ENCODE measurements around the gene SREK1.

The SREK1 gene

GRCh38 chr5:66179297-66180051 lies 35.4 kb downstream of the SREK1 start:
- no peaks in the 10 kb centered on the region for H3K4me1 ChIP-seq (ENCODE audit: insufficient read depth, low read length)
- H3K9me3 ChIP-seq (ENCODE audit: control insufficient read depth, insufficient read depth, low read length) = no peaks in the 10 kb centered on the region
- no peak overlapping the region for H3K9ac ChIP-seq (ENCODE audit: low read depth, low read length)
- peaks cover 3% of the 10 kb centered on the region; the same call in 1 of the 2 replicates for H3K36me3 ChIP-seq (ENCODE audit: insufficient read depth, low read length)

DNA sequence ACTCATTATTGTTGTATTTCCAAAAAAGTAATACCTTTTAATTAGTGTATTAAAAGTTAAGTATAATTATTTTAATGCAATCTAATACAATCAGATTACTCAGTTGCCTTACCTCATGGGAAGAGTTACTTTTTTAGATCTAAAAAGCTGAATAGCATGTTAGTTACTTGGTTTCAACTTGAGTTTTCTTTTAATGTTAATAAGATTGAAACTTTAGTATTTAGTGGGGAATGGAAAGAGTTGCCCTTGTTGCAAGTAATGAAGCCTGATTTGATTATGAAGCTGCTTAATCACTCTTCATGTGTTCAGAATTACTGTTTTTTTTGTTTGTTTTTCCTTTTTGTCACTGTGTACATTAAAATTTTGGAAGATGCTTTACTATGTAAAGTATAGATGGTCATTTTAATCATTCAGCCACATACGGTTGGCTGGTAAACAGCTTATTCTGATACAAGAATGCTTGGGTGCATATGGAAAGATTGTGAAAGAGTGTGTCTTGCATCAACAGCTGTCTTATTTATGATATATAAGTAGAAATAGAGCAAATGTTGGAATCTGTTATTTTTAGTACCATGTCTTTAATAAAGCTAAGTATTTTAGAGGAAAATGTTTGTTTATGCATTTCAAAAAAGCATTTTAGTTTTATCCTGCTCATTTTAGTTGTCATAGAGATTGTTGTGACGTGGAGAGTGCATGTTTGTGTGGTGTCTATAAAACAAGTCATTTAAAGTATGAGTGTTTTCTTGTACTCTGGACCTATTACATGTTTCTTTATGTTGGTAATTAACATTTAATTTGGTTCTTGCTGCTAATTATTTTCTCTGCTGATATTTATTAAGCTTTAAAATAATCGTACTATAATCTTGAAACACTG lies 36.4 kb downstream of the SREK1 start:
- Histone ChIP-seq H3K9me3 (ENCODE audit: control insufficient read depth, insufficient read depth, low read length) (no peaks in the 10 kb centered on the region), H3K36me3 (ENCODE audit: insufficient read depth, low read length) (peaks cover 3% of the 10 kb centered on the region; the same call in 1 of the 2 replicates), H3K9ac (ENCODE audit: low read depth, low read length) (no peak overlapping the region), H3K4me1 (ENCODE audit: insufficient read depth, low read length) (no peaks in the 10 kb centered on the region)

DNA sequence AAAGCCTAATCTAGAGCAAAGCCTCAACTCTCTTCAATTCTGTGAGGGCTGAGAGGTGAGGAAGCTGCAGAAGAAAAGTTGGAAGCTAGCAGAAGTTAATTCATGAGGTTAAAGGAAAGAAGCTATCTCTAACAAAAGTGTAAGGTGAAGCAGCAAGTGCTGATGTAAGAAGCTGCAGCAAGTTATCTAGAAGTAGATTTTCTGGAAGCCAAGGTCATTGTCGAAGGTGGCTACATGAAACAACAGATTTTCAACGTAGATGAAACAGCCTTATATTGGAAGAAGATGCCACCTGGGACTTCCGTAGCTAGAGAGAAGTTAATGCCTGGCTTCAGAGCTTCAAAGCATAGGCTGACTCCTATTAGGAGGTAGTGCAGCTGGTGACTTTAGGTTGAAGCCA lies 42.0 kb downstream of the SREK1 start:
- peaks cover 3% of the 10 kb centered on the region; the same call in 1 of the 2 replicates for H3K36me3 ChIP-seq (ENCODE audit: insufficient read depth, low read length)
- H3K4me1 ChIP-seq (ENCODE audit: insufficient read depth, low read length) = no peaks in the 10 kb centered on the region
- H3K9me3 ChIP-seq (ENCODE audit: control insufficient read depth, insufficient read depth, low read length) = no peaks in the 10 kb centered on the region
- H3K9ac ChIP-seq (ENCODE audit: low read depth, low read length) = no peak overlapping the region

DNA sequence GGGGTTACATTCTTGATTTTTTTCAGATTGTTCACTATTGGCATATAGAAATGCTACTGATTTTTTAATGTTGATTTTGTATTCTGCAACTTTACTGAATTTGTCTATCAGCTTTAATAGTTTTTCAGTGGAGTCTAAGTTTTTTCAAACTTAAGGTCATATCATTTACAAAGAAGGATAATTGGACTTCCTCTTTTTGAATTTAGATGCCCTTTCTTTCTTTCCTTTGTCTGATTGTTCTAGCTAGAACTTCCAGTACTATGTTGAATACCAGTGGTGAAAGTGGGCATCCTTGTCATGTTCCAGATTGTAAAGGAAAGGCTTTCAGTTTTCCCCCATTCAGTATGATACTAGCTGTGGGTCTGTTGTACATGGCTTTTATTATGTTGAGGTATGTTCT lies 49.3 kb downstream of the SREK1 start:
- H3K36me3 ChIP-seq (ENCODE audit: insufficient read depth, low read length) = no peaks in the 10 kb centered on the region
- no peak overlapping the region for H3K9ac ChIP-seq (ENCODE audit: low read depth, low read length)
- H3K9me3 ChIP-seq (ENCODE audit: control insufficient read depth, insufficient read depth, low read length) = no peaks in the 10 kb centered on the region
- H3K4me1 ChIP-seq (ENCODE audit: insufficient read depth, low read length) = peaks cover 3% of the 10 kb centered on the region; the same call in 1 of the 2 replicates

GRCh38 chr5:66197764-66198405 lies 53.8 kb downstream of the SREK1 start:
- peaks cover 8% of the 10 kb centered on the region; the same call in 1 of the 2 replicates for H3K4me1 ChIP-seq (ENCODE audit: insufficient read depth, low read length)
- H3K9ac ChIP-seq (ENCODE audit: low read depth, low read length) = no peak overlapping the region
- H3K36me3 ChIP-seq (ENCODE audit: insufficient read depth, low read length) = no peaks in the 10 kb centered on the region
- no peaks in the 10 kb centered on the region; the same call in 1 of the 2 replicates for H3K9me3 ChIP-seq (ENCODE audit: control insufficient read depth, insufficient read depth, low read length)

DNA sequence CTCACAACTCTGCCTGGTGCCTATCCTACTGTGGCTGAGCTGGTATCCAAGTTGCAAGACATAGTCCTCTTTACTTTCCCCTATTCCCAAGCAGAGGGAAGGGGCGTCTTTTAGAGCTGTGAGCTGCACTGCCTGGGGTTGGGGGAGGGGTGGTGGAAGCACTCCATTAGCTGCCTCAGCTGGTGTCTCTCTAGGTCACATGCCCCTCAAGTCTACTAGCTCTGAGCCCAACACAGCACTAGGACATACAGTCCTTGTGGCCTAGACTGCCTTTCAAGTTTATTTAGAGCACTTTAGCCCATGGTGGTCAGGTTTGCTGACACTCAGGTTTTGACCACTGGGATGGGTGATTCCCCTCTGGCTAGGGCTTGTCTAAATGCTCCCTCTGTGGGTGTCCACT lies 54.7 kb downstream of the SREK1 start:
- Histone ChIP-seq H3K4me1 (ENCODE audit: insufficient read depth, low read length) (peaks cover 8% of the 10 kb centered on the region; the same call in 1 of the 2 replicates), H3K9me3 (ENCODE audit: control insufficient read depth, insufficient read depth, low read length) (no peaks in the 10 kb centered on the region; the same call in 1 of the 2 replicates), H3K9ac (ENCODE audit: low read depth, low read length) (no peak overlapping the region), H3K36me3 (ENCODE audit: insufficient read depth, low read length) (no peaks in the 10 kb centered on the region)

DNA sequence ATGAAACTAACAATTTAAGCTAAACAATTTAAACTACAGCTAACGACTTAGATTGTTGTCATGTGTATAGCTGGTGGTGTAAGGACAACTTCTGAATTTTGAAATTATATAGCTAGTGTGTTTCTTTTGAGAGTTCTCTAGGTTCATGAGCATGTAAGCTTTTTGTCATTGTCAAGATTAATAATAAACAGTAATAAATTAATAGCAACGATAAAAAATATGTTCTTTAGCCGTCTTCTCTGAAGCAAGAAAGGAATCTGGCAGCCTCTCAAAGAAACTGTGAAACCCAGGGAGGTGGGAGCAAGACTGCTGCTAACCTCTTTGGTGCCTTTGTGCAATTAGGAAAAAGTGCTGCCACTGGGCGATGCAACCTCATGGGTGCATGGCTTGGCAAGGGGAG lies 59.4 kb downstream of the SREK1 start:
- no peaks in the 10 kb centered on the region; the same call in 1 of the 2 replicates for H3K9me3 ChIP-seq (ENCODE audit: control insufficient read depth, insufficient read depth, low read length)
- no peaks in the 10 kb centered on the region for H3K36me3 ChIP-seq (ENCODE audit: insufficient read depth, low read length)
- H3K9ac ChIP-seq (ENCODE audit: low read depth, low read length) = no peak overlapping the region
- 0 out of 2 replicates have a peak, but pooled peaks cover 5% of the 10 kb centered on the region for H3K4me1 ChIP-seq (ENCODE audit: insufficient read depth, low read length)

- no peak overlapping the region for H3K9ac ChIP-seq (ENCODE audit: low read depth, low read length)
- H3K9me3 ChIP-seq (ENCODE audit: control insufficient read depth, insufficient read depth, low read length) = no peaks in the 10 kb centered on the region
- no peaks in the 10 kb centered on the region for H3K36me3 ChIP-seq (ENCODE audit: insufficient read depth, low read length)
- 0 out of 2 replicates have a peak, but pooled peaks cover 5% of the 10 kb centered on the region for H3K4me1 ChIP-seq (ENCODE audit: insufficient read depth, low read length)
These were observed 62.4 kb downstream of the SREK1 start for GRCh38 chr5:66206465-66206864.

GRCh38 chr5:66207800-66208561 lies 63.9 kb downstream of the SREK1 start:
- Histone ChIP-seq H3K36me3 (ENCODE audit: insufficient read depth, low read length) (no peaks in the 10 kb centered on the region), H3K9me3 (ENCODE audit: control insufficient read depth, insufficient read depth, low read length) (no peaks in the 10 kb centered on the region), H3K9ac (ENCODE audit: low read depth, low read length) (no peak overlapping the region)

GRCh38 chr5:66209350-66209749 lies 65.2 kb downstream of the SREK1 start:
- Histone ChIP-seq H3K36me3 (ENCODE audit: insufficient read depth, low read length) (no peaks in the 10 kb centered on the region), H3K9ac (ENCODE audit: low read depth, low read length) (no peak overlapping the region)

More at GRCh38 chr5:66207800-66208561, 63.9 kb downstream of the SREK1 start:
- H3K4me1 ChIP-seq (ENCODE audit: insufficient read depth, low read length) = 0 out of 2 replicates have a peak, but pooled peaks cover 5% of the 10 kb centered on the region

DNA sequence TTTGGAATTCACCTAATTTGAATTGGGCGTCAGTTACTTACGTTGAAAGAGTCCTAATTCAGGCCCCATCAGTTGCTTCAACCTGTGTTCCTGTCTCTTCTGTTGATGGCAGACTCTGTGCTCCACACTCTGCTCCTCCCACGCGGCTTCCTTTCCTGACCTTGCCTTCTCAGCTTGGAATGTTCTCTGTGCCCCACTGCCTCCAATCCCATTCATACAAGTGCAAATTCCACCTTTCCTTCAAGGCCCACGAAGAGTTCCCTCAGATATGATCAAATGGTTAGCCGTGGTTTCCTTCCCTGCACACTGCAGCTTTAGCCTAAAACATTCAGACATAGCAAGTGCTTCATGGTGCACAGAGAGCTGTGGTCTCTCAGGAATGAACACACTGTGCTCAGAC lies 65.7 kb downstream of the SREK1 start:
- no peaks in the 10 kb centered on the region for H3K36me3 ChIP-seq (ENCODE audit: insufficient read depth, low read length)

More at GRCh38 chr5:66209350-66209749, 65.2 kb downstream of the SREK1 start:
- no peaks in the 10 kb centered on the region for H3K9me3 ChIP-seq (ENCODE audit: control insufficient read depth, insufficient read depth, low read length)
- H3K4me1 ChIP-seq (ENCODE audit: insufficient read depth, low read length) = 0 out of 2 replicates have a peak, but pooled peaks cover 5% of the 10 kb centered on the region

GRCh38 chr5:66213533-66213932 lies 69.4 kb downstream of the SREK1 start:
- 0 out of 2 replicates have a peak, but pooled peaks cover 5% of the 10 kb centered on the region for H3K4me1 ChIP-seq (ENCODE audit: insufficient read depth, low read length)
- no peak overlapping the region for H3K9ac ChIP-seq (ENCODE audit: low read depth, low read length)
- H3K36me3 ChIP-seq (ENCODE audit: insufficient read depth, low read length) = no peaks in the 10 kb centered on the region
- no peaks in the 10 kb centered on the region for H3K9me3 ChIP-seq (ENCODE audit: control insufficient read depth, insufficient read depth, low read length)

More for the DNA sequence above, 65.7 kb downstream of the SREK1 start:
- Histone ChIP-seq H3K9ac (ENCODE audit: low read depth, low read length) (no peak overlapping the region), H3K9me3 (ENCODE audit: control insufficient read depth, insufficient read depth, low read length) (no peaks in the 10 kb centered on the region), H3K4me1 (ENCODE audit: insufficient read depth, low read length) (0 out of 2 replicates have a peak, but pooled peaks cover 5% of the 10 kb centered on the region)

GRCh38 chr5:66222455-66222854 lies 78.4 kb downstream of the SREK1 start:
- Histone ChIP-seq H3K9ac (ENCODE audit: low read depth, low read length) (no peak overlapping the region), H3K4me1 (ENCODE audit: insufficient read depth, low read length) (no peaks in the 10 kb centered on the region), H3K9me3 (ENCODE audit: control insufficient read depth, insufficient read depth, low read length) (no peaks in the 10 kb centered on the region; the same call in 1 of the 2 replicates), H3K36me3 (ENCODE audit: insufficient read depth, low read length) (no peaks in the 10 kb centered on the region)

Data from ES-I3 (cell line).